GM21528 (cell line): ENCODE results near the gene DNAAF1.

ENCODE experiments used
- ATAC-seq: cut with Tn5 transposase; IDR thresholded peaks from one replicate; pipeline ENCODE4 v1.9.1; 2021; ENCODE audit warnings: mild to moderate bottlenecking, moderate library complexity; ENCODE audit not compliant: unreplicated experiment, low FRiP score

DNAAF1 gene

DNA sequence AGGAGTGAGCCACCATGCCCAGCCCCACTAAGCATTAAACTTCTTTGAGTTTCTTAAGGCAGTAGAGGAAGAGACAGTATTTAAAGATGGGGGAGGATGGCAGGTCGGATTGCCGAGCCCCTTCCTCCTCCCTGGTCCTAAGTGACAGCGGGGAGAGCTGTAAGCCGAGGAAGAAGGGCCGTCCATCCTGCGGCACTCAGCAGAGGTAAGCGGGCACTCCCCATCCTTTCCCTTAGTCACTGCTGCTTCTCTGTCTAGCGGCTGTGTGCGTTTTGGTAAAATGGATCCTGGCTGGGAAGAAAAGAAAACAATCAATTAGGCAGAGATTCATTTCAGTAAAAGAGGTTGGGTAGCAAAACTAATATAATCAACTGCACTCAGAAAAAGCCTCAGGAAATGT, 13.9 kb downstream of the DNAAF1 start:
- ATAC-seq = no peak

DNA sequence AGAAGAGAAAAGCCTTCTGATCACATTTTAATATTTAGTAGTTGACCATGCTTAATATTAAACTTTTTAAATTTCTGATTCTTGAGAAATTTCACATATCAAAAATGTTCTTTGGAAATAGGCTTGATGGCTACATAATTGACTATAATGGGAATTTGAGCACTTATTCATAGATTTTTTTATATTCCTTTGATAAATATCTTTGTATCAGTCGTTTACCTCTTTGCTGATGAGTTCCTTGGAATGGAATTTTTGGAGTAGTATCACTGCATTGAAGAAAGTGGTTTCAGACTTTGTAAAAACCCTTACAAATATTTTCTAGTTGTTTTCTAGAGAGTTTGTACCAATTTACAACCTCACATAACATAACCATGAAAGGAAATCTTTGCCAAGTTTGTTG, 14.7 kb downstream of the DNAAF1 start:
- no peak for ATAC-seq

DNA sequence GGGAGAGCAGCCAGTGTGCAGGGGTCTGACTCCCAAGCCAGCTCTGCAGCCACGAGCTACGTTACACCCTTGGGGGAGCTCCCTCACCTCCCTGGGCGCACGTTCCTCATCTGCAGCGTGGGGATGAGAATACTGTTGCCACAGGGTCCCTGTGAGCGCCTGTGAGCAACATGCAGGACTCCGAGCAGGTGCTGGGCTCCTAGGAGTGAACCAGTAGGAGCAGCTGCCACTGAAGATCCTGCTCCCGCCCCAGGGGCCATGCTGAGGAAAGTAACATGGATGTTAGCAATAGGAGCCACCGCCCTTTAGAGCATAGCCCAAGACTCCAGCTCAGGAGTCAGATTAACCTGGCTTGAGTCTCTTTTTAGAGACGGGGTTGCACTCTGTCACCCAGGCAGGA, 15.9 kb downstream of the DNAAF1 start:
- ATAC-seq = no peak

DNA sequence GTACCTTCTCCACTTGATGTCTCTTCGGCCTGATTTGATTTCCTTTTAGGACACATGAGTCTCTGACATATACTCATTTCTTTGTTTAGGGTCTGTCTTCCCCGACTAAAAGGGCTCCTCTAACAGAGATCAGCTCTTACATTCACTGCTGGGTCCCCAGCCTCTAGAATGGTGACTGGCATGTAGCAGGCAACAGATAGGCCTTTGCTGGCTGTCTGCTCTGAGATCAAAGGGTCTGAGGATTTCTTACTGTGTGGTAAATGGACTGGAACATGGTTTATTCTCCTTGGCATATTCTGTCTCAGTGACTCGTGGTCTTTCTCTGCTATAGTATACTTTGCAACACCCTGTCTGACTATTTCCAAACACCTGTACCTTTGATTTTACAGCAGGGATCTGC, 16.7 kb downstream of the DNAAF1 start:
- no peak for ATAC-seq

DNA sequence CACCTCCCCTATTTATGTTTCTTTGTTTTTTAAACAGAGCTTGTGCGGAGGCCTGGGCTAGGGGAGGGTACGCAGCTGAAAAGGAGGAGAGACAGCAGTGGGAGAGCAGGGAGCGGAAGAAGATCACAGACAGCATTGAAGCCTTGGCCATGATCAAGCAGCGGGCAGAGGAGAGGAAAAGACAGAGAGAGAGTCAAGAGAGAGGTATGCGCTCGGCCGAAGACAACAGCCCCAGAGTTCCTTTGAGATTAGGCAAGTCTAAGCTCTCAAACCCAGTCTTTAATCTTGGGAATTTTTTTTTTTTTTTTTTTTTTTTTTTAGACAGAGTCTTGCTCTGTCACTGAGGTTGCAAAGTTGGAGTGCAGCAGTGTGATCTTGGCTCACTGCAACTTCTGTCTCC, 20.6 kb downstream of the DNAAF1 start:
- no peak for ATAC-seq

DNA sequence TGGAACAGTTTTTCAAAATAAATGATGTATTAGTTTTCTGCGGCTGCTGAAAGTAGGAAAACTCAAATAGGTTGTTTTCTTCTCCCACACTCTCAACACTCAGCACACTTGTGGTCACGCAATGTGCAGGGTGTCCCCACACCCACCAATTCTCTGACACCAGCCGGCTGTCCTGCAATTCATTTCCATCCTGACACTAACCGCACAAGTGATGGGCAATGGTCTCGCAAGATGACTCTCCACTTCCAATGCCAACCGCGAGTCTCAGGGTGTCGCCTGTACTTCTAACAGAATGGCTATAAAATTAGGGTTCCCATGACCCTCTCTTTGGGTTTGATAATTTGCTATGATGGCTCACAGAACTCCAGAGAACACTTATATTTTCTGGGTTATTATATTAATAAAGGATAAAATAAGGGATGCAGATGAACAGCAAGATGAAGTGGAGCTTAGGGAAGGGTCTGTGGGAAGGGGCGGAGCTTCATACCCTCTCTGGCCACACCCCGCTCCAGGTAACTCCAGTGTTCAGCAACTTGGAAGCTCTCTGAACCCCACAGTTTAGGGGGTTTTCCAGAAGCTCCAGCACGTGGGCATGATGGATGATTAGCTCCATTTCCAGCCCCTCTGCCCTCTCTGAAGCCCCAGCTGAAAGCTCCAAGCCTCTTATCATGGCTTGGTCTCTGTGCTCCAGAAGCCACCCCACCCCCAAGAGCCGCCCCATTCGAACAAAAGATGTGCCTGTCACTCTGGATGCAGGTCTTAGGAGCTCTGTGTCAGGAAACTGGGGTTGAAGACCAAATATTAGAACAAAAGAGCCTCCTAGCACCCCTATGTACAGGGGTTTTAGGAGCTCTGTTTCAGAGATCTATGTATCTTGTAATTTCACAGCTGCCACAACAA, 21.9 kb downstream of the DNAAF1 start:
- ATAC-seq = no peak

DNA sequence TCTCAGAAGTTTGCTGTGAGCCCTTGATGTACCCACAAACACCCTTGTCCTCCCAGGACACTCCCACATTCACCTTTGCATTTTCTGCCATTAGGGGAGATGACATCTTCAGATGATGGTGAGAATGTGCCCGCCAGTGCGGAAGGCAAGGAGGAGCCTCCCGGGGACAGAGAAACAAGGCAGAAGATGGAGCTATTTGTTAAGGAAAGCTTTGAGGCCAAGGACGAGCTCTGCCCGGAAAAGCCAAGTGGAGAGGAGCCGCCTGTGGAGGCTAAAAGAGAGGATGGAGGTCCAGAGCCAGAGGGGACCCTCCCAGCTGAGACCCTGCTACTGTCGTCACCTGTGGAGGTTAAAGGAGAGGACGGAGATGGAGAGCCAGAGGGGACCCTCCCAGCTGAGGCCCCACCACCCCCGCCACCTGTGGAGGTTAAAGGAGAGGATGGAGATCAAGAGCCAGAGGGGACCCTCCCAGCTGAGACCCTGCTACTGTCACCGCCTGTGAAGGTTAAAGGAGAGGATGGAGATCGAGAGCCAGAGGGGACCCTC, 24.7 kb downstream of the DNAAF1 start:
- ATAC-seq = no peak

DNA sequence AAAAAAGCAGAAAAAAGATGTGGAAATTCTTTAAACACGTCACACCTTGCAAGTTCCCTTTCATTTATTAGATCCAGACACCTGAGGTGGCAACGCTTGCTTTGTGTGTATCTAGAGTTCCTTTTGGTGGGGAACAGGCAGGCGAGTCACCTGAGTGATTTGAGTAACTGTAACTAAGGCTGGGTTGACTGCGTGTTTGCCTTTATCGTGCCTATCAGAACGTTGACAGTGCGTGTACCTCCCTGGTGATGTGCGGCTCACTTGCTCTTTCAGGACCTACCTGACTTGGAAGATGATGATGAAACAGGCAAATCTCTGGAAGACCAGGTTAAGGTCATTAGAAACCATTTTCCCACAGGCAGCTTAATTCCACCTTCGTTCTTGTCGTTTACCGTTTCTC, 29.3 kb downstream of the DNAAF1 start:
- ATAC-seq = no peak

DNA sequence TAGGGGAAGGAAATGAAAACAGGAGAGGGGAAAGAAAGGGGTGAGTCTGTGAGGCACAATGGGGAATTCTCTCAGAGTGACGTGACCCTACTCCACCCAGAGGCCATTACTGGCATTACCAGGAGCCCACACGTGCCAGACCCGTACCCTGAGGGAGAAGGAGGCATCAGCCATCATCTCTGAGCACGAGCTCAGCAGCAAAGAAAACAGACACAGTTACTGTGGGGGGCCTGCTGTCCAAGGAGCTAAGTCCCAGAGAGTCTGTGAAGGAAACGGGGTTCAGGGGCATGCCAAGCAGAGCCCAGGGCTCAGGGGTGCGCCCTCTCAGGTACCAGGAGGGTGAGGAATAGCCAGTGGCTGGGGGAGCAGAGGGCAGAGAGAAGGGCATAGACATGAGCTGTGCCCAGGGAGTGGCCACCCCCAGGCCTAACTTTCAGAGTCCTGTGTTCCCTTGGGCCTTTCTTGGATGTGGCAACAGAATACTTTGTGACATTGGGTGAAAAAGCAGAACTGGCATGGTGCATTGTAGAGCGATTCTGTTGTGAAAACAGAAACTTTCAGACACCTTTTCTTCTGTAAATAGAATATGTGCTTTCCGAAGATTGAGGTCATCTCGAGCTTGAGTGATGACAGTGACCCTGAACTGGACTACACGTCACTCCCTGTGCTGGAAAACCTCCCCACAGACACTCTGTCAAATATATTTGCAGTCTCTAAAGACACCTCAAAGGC, 30.4 kb downstream of the DNAAF1 start:
- ATAC-seq = no peak

DNA sequence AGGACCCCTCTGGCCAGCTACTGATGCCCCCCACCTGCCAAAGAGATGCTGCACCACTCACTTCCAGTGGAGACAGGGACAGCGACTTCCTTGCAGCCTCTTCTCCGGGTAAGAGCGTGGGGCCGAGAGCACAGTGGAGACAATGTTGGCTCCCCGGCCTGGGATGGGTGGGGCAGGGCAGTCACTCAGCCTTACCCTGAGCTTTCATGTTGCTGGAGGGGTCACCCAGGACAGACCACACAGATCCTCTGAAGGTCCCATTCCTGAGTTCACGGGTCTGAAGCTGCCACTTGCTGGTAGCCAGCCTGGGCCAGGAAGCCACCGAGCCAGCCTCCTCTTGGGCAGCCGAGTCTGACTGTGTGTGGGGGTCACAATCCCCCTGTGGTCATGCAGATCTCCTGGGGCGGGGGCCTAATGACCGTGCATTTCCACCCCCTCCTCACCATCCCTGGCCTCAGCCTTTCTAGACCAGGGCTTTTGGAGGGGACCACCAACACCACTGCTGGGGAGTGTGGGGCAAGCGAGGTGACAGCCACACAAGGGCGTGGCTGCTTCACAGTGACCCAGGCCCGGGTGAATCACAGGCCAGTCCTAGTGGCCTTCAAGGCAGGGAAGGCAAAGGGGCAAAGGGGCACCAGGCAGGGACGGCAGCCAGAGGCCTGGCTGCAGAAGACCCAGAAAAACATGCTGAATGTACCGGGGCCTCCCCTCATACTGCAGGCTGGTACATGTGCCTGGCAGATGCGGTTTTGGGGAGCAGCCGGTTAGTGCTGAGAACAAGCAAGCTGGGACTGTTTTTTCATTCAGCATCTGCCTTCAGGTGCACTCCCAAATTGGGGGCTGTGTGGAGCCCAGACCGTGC, 31.3 kb downstream of the DNAAF1 start:
- ATAC-seq = no peak

DNA sequence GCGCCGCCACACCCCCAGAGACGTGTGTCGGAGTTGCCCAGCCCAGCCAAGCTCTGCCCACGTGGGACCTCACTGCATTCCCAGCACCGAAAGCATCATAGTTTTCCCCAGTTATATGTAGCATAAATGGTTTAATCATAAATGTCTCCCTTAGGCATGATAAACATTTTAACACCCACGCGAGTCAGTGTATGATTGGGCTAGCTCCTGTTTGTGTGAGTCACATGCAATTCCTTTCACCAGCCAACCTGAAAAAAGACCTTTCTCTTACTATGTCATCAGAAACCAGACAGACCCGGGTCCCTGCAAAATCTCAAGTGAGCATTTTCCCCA, 32.6 kb downstream of the DNAAF1 start:
- no peak for ATAC-seq

DNA sequence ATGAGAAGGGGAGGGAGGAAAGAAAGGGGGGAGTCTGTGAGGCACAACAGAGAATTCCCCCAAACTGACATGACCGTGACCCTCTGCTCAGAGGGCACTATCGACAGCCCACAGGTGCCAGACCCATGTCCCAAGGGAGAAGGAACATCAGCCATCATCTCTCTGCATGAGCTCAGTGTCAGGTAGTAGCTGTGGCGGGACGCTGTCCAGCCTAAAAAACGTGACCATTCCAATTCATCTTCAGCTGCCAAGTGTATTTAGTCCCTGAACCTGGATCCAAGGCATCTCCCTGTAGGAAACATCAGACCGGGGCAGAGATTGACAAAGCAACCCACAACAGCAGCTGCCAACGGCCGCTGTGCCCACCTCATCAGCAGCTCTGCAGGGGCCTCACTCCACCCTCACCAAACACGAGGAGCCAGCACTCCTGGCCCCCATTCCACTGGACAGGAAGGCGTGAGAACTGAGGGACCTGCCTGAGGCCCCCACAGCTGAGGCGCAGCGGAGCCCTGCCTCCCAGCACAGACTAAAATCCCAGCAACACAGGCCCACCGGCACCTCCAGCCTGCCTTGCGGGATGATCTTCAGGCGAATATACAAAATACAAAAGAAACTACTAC, 33.1 kb downstream of the DNAAF1 start:
- ATAC-seq = no peak

DNA sequence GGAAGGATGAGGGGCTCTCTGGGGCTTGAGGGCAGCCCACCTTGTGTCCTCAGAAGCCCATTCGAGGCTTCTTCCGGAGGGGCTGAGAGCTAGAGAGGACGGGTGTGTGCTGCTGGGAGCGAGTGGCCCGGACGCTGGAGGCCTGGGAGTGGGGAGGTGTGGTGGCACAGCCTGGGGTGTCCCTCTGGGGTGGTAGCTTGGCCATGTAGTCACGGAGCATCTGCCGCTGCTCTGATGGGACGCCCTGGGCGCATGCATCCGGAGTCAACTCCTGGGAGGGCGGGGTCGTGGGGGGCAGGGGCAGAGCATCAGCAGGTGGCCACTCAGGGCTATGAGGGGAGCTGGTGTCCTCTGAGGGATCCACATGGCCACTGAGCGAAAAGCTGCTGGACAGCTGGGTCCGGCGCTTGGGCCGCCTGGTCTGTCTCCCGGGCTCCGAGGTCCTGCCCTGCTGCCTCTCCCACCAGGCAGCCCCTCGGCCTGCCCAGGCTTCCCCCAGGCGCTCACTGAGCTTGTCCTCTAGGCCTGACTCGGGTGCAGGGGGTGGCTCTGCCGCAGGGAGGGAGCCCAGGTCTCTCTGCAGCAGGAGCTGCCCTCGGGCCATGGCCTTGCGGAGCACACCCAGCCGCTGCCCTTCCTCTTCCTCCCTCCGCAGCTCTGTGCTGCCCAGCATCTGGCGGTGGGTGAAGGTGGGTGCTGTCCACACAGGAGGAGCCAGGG, 33.9 kb downstream of the DNAAF1 start:
- no peak for ATAC-seq

DNA sequence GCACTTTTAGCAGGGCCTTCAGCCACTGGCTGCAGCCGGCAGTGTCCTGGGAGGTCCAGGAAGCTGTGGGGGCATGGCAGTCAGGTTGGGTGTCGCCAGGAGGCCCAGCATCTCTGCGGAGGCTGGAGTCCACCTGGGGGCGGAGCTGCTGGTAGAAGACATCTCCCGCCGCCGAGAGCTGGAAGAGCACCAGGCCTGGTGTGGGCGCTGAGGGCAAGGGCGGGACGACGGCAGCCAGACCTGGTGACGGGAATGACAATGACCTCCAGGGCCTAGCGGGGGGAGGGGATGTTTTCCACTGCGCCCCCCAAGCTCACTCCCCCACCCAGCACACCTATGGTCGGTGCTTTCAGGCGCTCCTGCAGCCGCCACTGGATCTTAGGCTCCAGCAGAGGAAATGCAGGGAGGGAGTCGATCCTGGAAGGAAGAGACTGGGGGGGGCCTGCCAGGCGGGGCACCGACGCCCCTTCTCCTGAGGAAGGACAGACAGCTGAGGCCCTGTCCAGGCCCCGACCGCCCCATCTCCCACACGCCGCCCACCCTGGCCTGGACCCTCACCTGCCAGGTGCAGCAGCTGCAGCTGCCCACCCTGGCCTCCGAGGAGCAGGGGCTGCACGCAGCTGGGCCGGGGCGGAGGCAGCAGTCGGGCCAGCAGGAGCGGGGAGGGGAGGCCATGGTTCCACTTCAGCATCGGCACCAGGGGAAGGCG, 34.7 kb downstream of the DNAAF1 start:
- ATAC-seq = no peak

DNA sequence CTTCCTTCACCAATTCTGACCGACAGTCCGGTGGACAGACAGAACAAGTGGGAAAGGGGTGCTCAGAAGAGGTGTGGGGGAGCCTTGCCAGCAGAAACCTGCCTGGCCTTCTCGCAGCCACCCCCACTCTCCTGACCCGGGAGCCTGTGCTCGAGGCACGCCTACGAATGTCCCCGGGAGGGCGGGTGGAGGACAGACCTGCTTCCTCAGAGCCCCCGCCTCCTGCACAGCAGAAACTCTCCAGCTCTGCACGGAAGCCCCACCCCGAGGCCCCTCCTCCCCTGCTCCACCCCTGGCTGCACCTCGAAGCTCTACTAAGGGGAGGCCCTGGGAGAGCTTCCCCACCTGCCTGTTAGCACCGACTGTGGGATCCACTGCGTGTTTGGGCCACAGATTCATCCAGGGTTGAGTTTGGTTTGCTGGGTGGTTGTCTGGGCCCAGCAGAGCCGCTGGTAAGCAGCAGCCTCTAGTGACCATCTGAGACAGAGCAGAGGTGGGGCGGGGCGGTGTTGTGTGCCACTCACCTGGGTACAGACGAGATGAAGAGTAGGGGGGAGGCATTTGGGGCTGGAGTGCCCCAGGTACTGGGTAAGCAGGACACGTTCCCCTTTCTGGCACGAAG, 35.5 kb downstream of the DNAAF1 start:
- ATAC-seq = no peak

DNA sequence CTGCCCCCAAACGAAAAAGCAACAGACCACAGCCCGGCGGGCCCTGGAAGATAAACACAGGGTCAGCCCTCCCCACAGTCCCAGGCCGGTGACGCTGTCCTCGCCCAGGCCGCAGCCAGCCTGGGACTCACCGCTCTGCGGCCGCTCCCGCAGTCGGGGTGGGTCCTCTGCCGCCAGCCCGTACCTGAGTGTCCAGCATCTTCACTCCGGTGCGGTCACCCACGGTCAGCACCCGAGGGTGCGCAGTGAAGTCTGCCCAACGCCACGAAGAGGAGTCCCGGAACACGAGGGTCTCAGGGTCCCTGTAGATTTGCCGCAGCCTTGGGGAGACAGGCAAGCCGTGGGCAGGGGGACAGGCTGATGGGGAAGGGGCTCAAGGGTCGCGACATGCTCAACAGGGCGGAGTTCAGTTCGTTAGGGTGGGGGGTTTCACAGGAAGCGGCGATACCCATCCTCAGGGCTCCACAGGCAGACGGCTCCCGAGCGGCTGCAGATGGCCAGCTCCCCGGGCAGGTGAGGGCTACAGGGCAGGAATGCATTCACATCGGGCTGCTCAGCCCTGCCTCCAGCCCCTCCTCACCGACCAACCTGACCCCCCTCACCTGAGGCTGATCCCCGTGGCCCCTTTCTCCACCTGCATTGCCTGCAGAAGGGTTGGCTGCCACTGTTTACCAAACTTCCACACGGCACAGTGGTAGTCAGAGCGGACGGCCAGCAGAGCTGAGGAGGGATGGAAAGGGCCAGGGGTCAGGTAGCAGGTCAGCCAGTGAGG, 36.2 kb downstream of the DNAAF1 start:
- ATAC-seq = no peak

DNA sequence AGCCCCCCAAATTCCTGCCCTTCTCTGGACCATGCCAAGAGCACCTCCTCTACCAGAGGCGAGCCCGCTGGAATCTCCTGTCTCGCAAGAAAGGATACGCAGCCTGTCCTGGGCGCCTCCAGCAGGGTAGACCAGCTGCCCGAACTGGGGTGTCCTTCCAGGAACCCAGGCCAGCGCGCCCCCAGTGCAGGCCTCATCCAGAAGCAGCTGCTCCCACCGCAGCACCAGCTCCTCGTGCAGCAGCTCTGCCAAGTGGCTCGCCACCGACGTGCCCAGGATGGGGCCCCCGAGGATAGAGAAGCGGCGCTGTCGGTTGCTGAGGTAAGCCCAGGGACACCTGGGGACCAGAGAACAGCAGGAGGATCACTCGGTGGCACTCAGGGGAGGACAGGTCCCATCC, 37.0 kb downstream of the DNAAF1 start:
- ATAC-seq = no peak
